WERI-Rb-1 (cell line): ENCODE data around the gene RIPK3.

Source experiments
- DNase-seq: peaks from one replicate; pipeline ENCODE4 v3.0.0-alpha.2; 2020
- H3K27ac ChIP-seq: fragments of 250-450 bp; sonication (Bioruptor Pico); 2 replicates; pipeline ENCODE4 v1.5.1; 2020; ENCODE audit warnings: mild to moderate bottlenecking, moderate library complexity
- H3K27me3 ChIP-seq: fragments of 250-450 bp; sonication (Bioruptor Pico); 2 replicates; pipeline ENCODE4 v1.5.1; 2021; ENCODE audit warnings: mild to moderate bottlenecking, low read depth, moderate library complexity; ENCODE audit not compliant: insufficient read depth, severe bottlenecking
- H3K36me3 ChIP-seq: fragments of 250-450 bp; sonication (Bioruptor Pico); 2 replicates; pipeline ENCODE4 v1.5.1; 2020; ENCODE audit warnings: mild to moderate bottlenecking, moderate library complexity
- H3K4me3 ChIP-seq: 2 replicates; pipeline ENCODE4 v1.5.1; 2011; ENCODE audit warnings: low read depth, mild to moderate bottlenecking, control low read depth, low read length
- H3K9me3 ChIP-seq: fragments of 250-450 bp; sonication (Bioruptor Pico); 2 replicates; pipeline ENCODE4 v1.5.1; 2021; ENCODE audit warnings: mild to moderate bottlenecking, moderate library complexity; ENCODE audit not compliant: severe bottlenecking
- TF ChIP-seq, protein P1 (sequence below): IDR thresholded peaks from 2 replicates; pipeline ENCODE4 v1.5.1; 2011; ENCODE audit warnings: low read depth, mild to moderate bottlenecking, control low read depth, inconsistent platforms, low read length

The RIPK3 gene

DNA sequence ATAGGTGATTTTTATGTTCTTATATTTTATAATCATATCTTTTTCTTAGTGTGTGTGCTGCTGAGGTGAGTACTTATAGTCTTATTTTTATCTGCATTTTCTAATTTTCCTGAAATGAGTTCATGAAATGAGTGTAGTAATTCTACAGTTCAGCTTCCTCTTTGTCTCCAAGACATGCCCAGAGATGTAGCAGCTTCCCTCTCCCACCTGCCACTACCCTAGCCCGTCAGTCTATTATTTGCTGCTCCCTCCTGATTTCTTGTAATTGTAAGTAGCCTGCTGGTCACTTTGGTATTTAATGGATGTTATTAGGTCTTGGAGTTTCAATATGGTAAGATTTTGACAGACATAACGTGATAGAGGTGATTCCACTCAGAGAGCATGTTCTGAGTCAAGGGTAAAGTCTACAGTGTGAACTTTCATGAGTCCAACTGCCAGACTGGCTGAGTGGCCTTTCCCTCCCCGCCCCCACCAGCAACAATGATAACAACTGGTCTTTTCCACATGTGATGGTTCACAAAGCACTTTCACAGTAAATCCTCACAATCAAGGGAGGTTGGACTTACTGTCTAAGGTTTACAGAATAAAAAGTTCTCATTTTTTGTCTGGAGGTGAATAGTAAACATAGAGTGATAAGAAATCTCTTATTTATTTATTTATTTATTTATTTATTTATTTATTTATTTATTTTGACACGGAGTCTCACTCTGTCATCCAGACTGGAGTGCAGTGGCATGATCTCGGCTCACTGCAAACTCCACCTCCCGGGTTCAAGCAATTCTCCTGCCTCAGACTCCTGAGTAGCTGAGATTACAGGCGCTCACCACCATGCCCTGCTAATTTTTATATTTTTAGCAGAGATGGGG is 4.2 kb upstream of the RIPK3 start:
- no peak for DNase-seq
- Histone ChIP-seq H3K4me3 (no peak overlapping the region), H3K36me3 (no peaks in the 10 kb centered on the region), H3K27me3 (no peaks in the 10 kb centered on the region), H3K27ac (no peak overlapping the region), H3K9me3 (no peaks in the 10 kb centered on the region)
- TF ChIP-seq, protein P1, sequence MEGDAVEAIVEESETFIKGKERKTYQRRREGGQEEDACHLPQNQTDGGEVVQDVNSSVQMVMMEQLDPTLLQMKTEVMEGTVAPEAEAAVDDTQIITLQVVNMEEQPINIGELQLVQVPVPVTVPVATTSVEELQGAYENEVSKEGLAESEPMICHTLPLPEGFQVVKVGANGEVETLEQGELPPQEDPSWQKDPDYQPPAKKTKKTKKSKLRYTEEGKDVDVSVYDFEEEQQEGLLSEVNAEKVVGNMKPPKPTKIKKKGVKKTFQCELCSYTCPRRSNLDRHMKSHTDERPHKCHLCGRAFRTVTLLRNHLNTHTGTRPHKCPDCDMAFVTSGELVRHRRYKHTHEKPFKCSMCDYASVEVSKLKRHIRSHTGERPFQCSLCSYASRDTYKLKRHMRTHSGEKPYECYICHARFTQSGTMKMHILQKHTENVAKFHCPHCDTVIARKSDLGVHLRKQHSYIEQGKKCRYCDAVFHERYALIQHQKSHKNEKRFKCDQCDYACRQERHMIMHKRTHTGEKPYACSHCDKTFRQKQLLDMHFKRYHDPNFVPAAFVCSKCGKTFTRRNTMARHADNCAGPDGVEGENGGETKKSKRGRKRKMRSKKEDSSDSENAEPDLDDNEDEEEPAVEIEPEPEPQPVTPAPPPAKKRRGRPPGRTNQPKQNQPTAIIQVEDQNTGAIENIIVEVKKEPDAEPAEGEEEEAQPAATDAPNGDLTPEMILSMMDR = no peak

DNA sequence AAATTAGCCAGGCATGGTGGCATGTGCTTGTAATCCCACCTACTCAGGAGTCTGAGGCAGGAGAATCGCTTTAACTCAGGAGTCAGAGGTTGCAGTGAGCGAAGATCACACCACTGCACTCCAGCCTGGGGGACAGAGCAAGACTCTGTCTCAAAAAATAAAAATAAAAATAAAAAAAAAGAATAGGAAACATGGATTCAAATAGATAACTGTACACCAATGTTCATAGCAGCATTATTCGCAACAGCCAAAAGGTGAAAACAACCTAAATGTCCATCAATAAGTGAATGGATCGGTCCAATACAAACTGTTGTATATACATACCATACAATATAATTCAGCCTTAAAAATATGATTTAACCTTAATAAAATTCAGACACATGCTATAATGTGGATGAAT is 3.1 kb upstream of the RIPK3 start:
- TF ChIP-seq, protein P1 = no peak
- H3K27ac ChIP-seq = no peak overlapping the region
- no peaks in the 10 kb centered on the region for H3K36me3 ChIP-seq
- DNase-seq = no peak
- H3K4me3 ChIP-seq = no peak overlapping the region
- no peaks in the 10 kb centered on the region for H3K27me3 ChIP-seq
- no peaks in the 10 kb centered on the region for H3K9me3 ChIP-seq

DNA sequence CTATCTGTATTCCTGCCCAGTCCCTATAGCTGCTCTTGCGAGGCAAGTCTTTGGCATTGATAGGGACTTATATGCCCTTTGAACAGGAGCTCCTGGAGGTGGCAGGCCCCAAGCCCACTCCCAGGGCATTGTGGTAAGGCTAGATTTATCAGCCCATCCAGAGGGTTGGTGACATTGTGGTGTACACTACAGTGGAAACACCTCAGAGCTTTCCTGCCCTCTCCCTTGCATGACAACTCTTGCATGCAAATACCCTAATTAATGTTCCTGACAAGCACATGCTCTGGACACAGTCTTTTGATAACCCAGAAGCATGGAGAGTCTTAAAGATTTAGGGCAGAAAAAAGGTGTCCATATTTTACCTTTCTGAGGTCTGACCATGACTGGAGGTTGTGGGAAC is 815 bp upstream of the RIPK3 start:
- H3K27ac ChIP-seq = no peak overlapping the region
- H3K27me3 ChIP-seq = no peaks in the 10 kb centered on the region
- TF ChIP-seq, protein P1 = no peak
- H3K9me3 ChIP-seq = no peaks in the 10 kb centered on the region
- no peak for DNase-seq
- no peak overlapping the region for H3K4me3 ChIP-seq
- no peaks in the 10 kb centered on the region for H3K36me3 ChIP-seq

DNA sequence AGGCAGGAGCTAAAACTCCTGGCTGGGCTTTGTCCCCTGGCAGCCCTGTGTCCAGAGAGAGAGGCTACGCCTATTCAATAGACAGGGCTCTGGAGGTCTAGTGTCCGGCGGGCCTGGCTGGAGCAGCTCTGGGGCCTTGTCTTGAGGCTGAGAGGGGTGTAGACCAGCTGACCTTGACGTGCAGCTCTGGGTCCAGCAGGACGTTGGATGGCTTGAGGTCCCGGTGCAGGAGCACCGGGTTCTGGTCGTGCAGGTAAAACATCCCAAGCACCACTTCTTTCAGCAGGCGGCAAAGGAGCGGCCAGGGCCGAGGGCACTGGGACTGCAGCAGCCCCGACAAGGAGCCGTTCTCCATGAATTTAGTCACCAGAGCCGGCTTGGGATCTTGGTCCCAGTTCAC is 948 bp downstream of the RIPK3 start:
- Histone ChIP-seq H3K27ac (peak overlapping the region; percentile 61; the same call in 1 of the 2 replicates), H3K27me3 (no peaks in the 10 kb centered on the region), H3K36me3 (no peaks in the 10 kb centered on the region), H3K4me3 (no peak overlapping the region), H3K9me3 (no peaks in the 10 kb centered on the region)
- TF ChIP-seq, protein P1 = no peak
- DNase-seq = no peak

DNA sequence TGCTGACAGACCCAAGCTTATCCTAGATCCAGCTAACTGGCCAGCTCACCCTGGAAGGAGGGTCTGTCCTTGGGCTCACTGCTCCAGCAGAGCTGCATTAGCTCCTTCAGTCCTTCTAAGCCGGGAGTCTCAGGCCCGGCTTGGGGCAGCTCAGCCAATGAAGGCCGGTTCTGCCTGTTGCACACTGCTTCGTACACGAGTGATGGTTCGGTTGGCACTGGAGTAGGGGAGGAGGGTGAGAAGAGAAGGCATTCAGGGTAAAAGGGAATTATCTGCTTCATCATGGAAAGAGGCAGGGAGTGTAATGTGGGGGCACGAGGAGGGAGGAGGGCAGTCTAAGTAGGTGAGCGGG is 2.0 kb downstream of the RIPK3 start:
- peak; percentile 74 for DNase-seq
- Histone ChIP-seq H3K9me3 (no peaks in the 10 kb centered on the region), H3K36me3 (no peaks in the 10 kb centered on the region), H3K27me3 (peaks cover 2% of the 10 kb centered on the region), H3K4me3 (peak overlapping the region; percentile 13; the same call in 1 of the 2 replicates), H3K27ac (peak overlapping the region; percentile 61)
- TF ChIP-seq, protein P1 = no peak
